Naive B cell (primary cell): Measurements from ENCODE around the gene CCDC57. TPM values are rescaled to one million over a fixed set of nuclear protein-coding genes. Genes with fewer than 3 reads are reported as not detected.
"Not testable (repeated sequence)": the region's sequence is repeated elsewhere in the genome, so short reads cannot be mapped to it uniquely, and the experiment has no call there.

Experiments used
- ATAC-seq, 2 donors: fragments of 150-1000 bp; cut with Tn5 transposase; 2 replicates each; pipeline ENCODE4 v1.10.0; 2021; ENCODE audit warnings: low read depth in 2 of 2, mild to moderate bottlenecking in 2 of 2, moderate library complexity in 2 of 2
- DNase-seq: peaks from one replicate; pipeline ENCODE4 v3.0.0; 2022
- H3K27ac Mint-ChIP-seq, 6 donors: one replicate each; pipeline ENCODE4 v1.8.0; 2020 to 2022; ENCODE audit warnings: mild to moderate bottlenecking in 6 of 6, mixed read lengths in 6 of 6, moderate library complexity in 5 of 6, inconsistent platforms in 2 of 6
- H3K27me3 Mint-ChIP-seq, 3 donors: one replicate each; pipeline ENCODE4 v1.8.0; 2021 to 2022; ENCODE audit warnings: mixed read lengths in 3 of 3, mild to moderate bottlenecking in 1 of 3
- H3K36me3 Mint-ChIP-seq, 2 donors: one replicate each; pipeline ENCODE4 v1.8.0; 2020 to 2022; ENCODE audit warnings: mixed read lengths in 2 of 2, inconsistent platforms in 1 of 2, mild to moderate bottlenecking in 1 of 2
- H3K4me1 Mint-ChIP-seq, 3 donors: one replicate each; pipeline ENCODE4 v1.8.0; 2020 to 2022; ENCODE audit warnings: mixed read lengths in 3 of 3, inconsistent platforms in 1 of 3, mild to moderate bottlenecking in 1 of 3, moderate library complexity in 1 of 3
- H3K4me3 Mint-ChIP-seq, 8 donors: one replicate each; pipeline ENCODE4 v1.8.0; 2020 to 2022; ENCODE audit warnings: mild to moderate bottlenecking in 8 of 8, mixed read lengths in 8 of 8, moderate library complexity in 8 of 8, inconsistent platforms in 2 of 8
- H3K9me3 Mint-ChIP-seq, 7 donors: one replicate each; pipeline ENCODE4 v1.8.0; 2020 to 2022; ENCODE audit warnings: mixed read lengths in 7 of 7, mild to moderate bottlenecking in 5 of 7, inconsistent platforms in 2 of 7, moderate library complexity in 1 of 7
- polyA plus RNA-seq, 6 donors: library from polyadenylated mRNA; unstranded; fragments of 300-500 nt; fragmentation: Illumina TruSeq; gene quantifications; one replicate each; pipeline ENCODE4 v1.2.3, GENCODE V29; 2021; ENCODE audit warnings: low read depth in 6 of 6

CCDC57 gene
- polyA plus RNA-seq, 6 donors from 2014 or later, result 15.9 to 31.8 (median 26.5) TPM

DNA sequence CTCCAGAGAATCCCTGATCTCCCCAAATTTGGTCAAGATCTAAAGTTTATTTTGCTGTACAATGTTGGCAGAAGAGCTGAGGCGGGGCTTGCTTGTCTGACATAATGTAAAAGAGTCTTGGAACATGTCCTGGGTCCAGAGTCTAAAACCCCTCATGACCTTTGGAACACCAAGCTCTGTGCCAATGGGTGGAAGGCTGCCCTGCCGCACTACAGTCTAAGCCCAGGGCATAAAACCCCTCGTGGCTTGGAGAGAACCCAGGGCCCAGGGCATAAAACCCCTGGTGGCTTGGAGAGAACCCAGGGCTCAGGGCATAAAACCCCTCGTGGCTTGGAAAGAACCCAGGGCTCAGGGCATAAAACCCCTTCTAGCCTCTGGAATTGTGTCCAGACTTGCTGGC is 36.7 kb downstream of the CCDC57 start:
- Mint-ChIP-seq H3K4me1 (no peaks in the 10 kb centered on the region), H3K4me3 (no peak overlapping the region), H3K36me3 (no peaks in the 10 kb centered on the region), H3K27me3 (no peaks in the 10 kb centered on the region), H3K9me3 (no peaks in the 10 kb centered on the region), H3K27ac (no peak overlapping the region)
- ATAC-seq (no peak), DNase-seq (no peak)

DNA sequence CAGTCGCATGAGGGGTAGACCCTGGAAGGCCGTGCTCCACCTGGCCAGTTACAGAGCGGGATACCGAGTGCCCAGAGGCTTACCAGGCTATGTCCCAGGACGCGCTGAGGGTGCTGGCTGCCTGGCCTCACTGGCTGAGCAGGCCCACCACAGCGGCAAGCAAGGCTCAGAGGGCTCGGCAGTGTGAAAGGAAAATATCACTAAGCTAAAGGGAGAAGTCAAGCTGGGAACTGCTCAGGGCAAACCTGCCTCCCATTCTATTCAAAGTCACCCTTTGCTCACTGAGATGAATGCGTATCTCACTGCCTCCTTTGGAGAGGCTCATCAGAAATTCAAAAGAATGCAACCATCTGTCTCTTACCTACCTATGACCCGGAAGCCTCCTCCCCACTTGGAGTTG is 37.4 kb downstream of the CCDC57 start:
- H3K9me3 Mint-ChIP-seq, result no peaks in the 10 kb centered on the region
- no peak for DNase-seq
- H3K27me3 Mint-ChIP-seq, result no peaks in the 10 kb centered on the region
- peaks cover 0 to 3% (median 0%) of the 10 kb centered on the region in 3 donors for H3K4me1 Mint-ChIP-seq
- H3K4me3 Mint-ChIP-seq, result peak overlapping the region in 1 of 8 donors; percentile 29
- no peak overlapping the region for H3K27ac Mint-ChIP-seq
- H3K36me3 Mint-ChIP-seq, result no peaks in the 10 kb centered on the region
- no peak for ATAC-seq

DNA sequence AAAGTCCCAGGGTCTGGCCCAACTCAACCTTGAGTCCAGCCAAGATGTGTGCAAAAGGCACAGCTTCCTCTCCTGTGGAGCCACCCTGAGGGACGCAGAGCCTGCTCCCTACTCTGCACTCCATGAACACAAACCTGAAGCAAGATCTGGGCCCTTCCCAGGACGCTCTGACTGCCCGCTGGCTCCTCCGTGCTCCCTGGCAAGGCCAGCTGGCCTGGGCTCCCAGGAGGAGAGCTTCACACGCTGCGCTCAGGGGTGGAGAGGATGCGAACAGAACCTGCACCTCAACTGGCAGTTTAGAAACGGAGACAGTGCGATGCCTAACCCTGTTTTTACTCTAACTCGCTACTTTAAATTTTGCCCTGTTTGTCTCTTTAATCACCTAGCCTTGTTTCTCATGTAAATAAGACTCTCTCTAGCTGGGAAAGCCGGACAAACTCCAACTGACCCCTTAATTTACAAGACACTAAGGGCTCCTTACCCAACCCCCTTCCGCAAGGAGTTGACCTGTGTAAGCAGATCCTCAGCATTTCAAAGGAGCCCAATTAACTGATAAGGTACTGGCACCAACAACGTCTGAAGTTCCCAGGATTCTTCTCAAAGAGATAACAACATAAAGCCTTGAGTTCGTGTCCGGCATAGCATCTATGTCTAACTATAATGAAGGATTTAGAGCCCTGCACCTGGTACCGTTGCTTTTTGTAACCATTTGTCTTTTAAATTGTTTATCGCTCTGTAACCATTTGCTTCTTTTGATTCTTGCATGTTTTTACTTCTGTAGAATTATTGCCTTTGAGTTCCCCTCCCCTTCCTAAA is 38.4 kb downstream of the CCDC57 start:
- not testable (repeated sequence) for H3K4me1 Mint-ChIP-seq, H3K9me3 Mint-ChIP-seq, H3K36me3 Mint-ChIP-seq, H3K27me3 Mint-ChIP-seq, H3K4me3 Mint-ChIP-seq, ATAC-seq, DNase-seq
- peak overlapping the region in 1 of 6 donors; percentile 20 for H3K27ac Mint-ChIP-seq

DNA sequence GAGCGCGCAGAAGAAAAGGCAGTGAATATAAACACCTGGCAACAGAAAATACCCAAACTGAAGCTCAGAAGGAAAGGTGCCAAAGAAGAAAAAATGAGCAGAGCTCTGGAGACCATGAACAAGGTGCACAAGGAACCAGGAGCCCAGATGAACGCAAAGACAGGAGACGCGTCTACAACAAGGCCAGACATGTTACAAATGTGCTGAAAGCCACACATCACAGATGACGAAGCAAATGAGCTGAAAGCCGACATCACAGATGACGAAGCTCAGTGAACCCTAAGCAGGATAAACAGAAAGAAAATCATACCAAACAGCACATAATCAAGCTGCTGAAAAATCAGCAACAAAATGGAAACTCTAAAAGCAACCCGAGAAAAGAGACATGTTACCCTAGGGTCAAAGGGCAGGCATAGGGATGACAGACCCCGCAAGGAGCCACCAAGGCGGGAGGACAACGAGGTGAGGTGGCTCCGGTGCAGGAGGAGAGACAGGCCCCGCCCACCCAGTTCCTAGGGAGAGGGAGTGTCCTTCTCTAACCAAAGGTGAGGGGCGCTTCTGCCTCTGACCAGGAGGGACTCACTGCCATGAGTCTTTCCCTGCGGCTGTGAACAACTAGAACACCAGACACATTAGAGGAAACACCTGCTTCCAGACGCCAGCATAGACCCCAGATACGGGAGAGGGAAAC is 39.1 kb downstream of the CCDC57 start:
- H3K4me1 Mint-ChIP-seq, result peaks cover 0 to 3% (median 0%) of the 10 kb centered on the region in 3 donors
- no peaks in the 10 kb centered on the region for H3K27me3 Mint-ChIP-seq
- no peak for ATAC-seq
- no peak for DNase-seq
- H3K27ac Mint-ChIP-seq, result peak overlapping the region in 1 of 6 donors; percentile 78
- no peaks in the 10 kb centered on the region for H3K36me3 Mint-ChIP-seq
- H3K9me3 Mint-ChIP-seq, result no peaks in the 10 kb centered on the region
- H3K4me3 Mint-ChIP-seq, result no peak overlapping the region

DNA sequence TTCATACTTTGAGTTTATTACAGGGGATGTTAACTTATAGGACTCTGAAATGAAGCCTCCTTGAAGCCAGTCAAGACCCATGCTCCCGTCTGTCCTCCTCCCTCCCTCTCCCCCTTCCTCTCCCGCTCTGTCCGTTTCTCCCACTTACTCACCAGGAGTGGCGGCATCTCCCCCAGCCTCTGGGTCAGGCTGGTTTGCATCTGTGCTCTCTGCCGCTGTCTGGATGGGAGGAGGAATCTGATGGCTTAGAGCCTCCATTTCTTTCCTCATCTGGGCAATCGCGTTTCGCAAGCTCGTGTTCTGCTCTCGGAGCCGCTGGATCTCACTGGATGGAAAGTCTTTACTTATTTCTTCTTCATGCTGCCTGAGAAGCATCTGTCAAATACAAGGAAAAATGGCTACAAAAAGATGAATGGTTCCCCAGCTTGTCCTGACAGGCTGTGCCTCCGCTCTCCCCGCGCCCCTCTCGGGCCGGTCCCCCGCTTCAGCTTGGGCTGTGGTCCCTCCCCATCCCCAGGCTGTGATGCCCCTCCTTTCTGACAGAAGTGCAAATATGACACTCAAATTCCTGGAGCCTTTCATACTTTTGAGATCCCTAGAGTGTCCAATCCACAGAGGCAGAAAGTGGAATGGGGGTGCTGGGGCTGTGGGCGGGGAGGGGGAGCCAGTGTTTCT is 40.0 kb downstream of the CCDC57 start:
- Mint-ChIP-seq H3K9me3 (no peaks in the 10 kb centered on the region), H3K27me3 (no peaks in the 10 kb centered on the region), H3K4me1 (peaks cover 0 to 3% (median 0%) of the 10 kb centered on the region in 3 donors), H3K36me3 (no peaks in the 10 kb centered on the region), H3K27ac (no peak overlapping the region), H3K4me3 (peak overlapping the region in 1 of 8 donors; percentile 41)
- no peak for ATAC-seq
- DNase-seq, result no peak

DNA sequence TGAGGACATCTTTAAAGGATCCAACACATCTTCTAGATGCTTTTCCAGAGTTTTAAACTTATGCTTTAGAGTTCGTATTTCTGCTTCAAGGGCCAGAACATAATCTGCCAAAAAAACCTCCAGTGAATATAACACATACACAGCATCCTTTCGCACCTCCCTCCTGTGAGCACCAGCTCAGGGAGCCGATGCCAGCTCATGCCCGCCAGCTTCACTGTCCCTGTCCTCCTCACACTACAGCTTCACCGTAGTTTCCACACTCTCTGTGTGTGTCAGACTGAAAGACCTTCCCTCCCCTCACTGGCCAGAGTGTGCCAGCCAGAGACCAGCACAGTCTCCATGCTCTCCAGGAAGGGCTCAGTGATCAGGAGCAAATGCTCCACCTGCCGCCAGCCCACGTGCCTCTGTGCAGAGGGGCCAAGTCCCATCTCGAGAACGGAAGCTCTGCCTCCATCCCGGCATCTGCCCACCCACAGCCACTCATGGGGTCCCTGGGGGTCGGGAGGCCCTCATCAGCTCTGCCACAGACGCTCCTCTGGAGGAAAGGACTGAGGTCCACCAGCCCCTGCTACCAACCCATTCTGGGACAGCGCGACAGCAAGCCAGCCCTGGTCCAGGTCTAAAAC is 40.8 kb downstream of the CCDC57 start:
- H3K9me3 Mint-ChIP-seq, result no peaks in the 10 kb centered on the region
- no peak overlapping the region for H3K4me3 Mint-ChIP-seq
- H3K27ac Mint-ChIP-seq, result no peak overlapping the region
- H3K4me1 Mint-ChIP-seq, result peaks cover 0 to 4% (median 0%) of the 10 kb centered on the region in 3 donors
- no peak for DNase-seq
- no peak for ATAC-seq
- H3K27me3 Mint-ChIP-seq, result no peaks in the 10 kb centered on the region
- H3K36me3 Mint-ChIP-seq, result no peaks in the 10 kb centered on the region

DNA sequence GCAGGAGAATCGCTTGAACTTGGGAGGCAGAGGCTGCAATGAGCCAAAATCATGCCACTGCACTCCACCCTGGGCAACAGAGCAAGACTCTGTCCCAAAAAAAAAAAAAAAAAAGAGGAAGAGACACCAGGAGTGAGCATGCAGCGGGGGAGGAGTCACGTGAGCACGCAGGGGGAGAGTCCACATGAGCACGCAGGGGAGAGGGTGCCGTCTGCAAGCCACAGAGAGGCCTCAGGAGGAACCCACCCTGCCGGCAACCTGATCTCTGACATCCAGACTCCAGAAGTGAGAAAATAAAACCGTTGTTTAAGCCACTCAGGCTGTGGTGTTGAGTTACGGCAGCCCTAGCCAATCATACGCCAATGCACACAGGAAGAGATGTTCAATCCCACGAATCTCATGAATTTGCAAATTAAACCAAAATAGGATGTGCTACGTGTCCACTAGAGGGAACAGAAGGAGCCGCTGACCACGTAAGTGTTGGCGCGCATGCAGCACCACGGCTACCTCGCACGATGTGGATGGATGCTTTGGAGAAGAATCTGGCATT is 42.2 kb downstream of the CCDC57 start:
- H3K4me1 Mint-ChIP-seq, result peaks cover 0 to 6% (median 0%) of the 10 kb centered on the region in 3 donors
- H3K27ac Mint-ChIP-seq, result no peak overlapping the region
- no peaks in the 10 kb centered on the region for H3K36me3 Mint-ChIP-seq
- H3K27me3 Mint-ChIP-seq, result no peaks in the 10 kb centered on the region
- no peak for DNase-seq
- H3K4me3 Mint-ChIP-seq, result no peak overlapping the region
- no peak for ATAC-seq
- no peaks in the 10 kb centered on the region for H3K9me3 Mint-ChIP-seq

DNA sequence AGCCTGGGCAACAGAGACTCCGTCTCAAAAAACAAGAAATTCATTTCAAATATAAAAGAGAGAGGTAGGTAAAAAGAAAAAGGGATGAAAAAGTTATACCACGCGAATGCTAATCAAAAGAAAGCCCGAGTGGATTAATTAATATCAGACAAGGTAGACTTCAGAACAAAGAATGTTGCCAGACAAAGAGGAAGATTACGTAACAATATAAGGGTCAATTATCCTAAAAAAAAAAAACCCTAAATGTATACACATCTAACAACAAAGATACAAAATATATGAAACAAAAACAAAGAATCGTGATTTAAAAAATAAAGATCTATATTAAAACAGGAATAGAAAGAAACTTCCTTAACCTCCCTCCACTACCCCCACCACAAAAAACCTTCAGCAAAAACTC is 44.1 kb downstream of the CCDC57 start:
- Mint-ChIP-seq H3K27ac (no peak overlapping the region), H3K36me3 (no peaks in the 10 kb centered on the region), H3K27me3 (no peaks in the 10 kb centered on the region), H3K4me3 (no peak overlapping the region), H3K9me3 (no peaks in the 10 kb centered on the region), H3K4me1 (peaks cover 0 to 6% (median 0%) of the 10 kb centered on the region in 3 donors)
- no peak for DNase-seq
- no peak for ATAC-seq

DNA sequence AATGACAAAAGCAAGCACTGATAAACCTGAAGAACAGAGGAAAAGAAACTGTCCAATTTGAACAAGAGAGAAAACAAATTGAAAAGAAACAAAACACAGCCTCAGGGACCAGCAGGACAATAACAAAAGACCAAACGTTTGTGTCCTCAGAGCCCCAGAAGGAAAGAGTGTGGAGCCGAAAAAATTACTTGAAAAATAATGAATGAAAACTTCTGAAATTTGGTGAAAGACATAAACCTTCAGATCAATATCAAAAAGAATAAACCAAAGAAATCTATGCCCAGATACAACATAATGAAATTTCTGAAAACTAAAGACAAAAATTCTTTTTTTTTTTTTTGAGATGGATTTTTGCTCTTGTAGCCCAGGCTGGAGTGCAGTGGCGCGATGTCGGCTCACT is 45.6 kb downstream of the CCDC57 start:
- no peak for DNase-seq
- no peak overlapping the region for H3K4me3 Mint-ChIP-seq
- peak overlapping the region in 2 of 6 donors; percentile 30 to 89 for H3K27ac Mint-ChIP-seq
- no peak for ATAC-seq
- peaks cover 0 to 6% (median 0%) of the 10 kb centered on the region in 3 donors for H3K4me1 Mint-ChIP-seq
- H3K36me3 Mint-ChIP-seq, result no peaks in the 10 kb centered on the region
- no peaks in the 10 kb centered on the region for H3K9me3 Mint-ChIP-seq
- no peaks in the 10 kb centered on the region for H3K27me3 Mint-ChIP-seq

- Mint-ChIP-seq H3K4me1 (peaks cover 0 to 3% (median 0%) of the 10 kb centered on the region in 3 donors), H3K27me3 (no peaks in the 10 kb centered on the region), H3K36me3 (peaks cover 0 to 7% of the 10 kb centered on the region in 2 donors), H3K27ac (peak overlapping the region in 1 of 6 donors; percentile 57), H3K9me3 (no peaks in the 10 kb centered on the region), H3K4me3 (no peak overlapping the region)
- no peak for ATAC-seq
- DNase-seq, result no peak
Measured at GRCh38 chr17:82164853-82165252, 47.8 kb downstream of the CCDC57 start.

- H3K4me1 Mint-ChIP-seq, result no peaks in the 10 kb centered on the region
- DNase-seq (no peak), ATAC-seq (no peak)
- H3K9me3 Mint-ChIP-seq, result no peaks in the 10 kb centered on the region
- H3K4me3 Mint-ChIP-seq, result no peak overlapping the region
- H3K27me3 Mint-ChIP-seq, result no peaks in the 10 kb centered on the region
- no peak overlapping the region for H3K27ac Mint-ChIP-seq
- H3K36me3 Mint-ChIP-seq, result peaks cover 0 to 9% of the 10 kb centered on the region in 2 donors
Measured at GRCh38 chr17:82161216-82161615, 51.4 kb downstream of the CCDC57 start.

GRCh38 chr17:82160075-82160474 is 52.6 kb downstream of the CCDC57 start:
- no peaks in the 10 kb centered on the region for H3K27me3 Mint-ChIP-seq
- ATAC-seq (no peak), DNase-seq (no peak)
- H3K4me1 Mint-ChIP-seq, result no peaks in the 10 kb centered on the region
- H3K4me3 Mint-ChIP-seq, result no peak overlapping the region
- H3K9me3 Mint-ChIP-seq, result no peaks in the 10 kb centered on the region
- peaks cover 0 to 9% of the 10 kb centered on the region in 2 donors for H3K36me3 Mint-ChIP-seq
- H3K27ac Mint-ChIP-seq, result peak overlapping the region in 1 of 6 donors; percentile 69

DNA sequence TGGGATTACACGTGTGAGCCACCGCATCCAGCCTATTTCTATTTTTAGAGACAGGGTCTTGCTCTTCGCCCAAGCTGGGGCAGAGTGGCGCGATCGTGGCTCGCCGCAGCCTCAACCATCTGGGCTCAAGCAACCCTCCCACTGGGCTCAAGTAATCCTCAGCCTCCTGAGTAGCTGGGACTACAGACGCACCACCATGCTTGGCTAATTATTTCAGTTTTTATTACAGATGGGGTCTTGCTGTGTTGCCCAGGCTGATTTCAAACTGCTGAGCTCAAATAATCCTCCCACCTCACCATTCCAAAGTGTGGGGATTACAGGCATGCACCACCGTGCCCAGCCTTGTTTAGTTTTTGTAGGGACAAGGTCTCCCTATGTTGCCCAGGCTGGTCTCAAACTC is 53.8 kb downstream of the CCDC57 start:
- Mint-ChIP-seq H3K9me3 (no peaks in the 10 kb centered on the region), H3K4me1 (peaks cover 0 to 2% (median 1%) of the 10 kb centered on the region in 3 donors), H3K27me3 (no peaks in the 10 kb centered on the region), H3K4me3 (no peak overlapping the region), H3K36me3 (peaks cover 0 to 9% of the 10 kb centered on the region in 2 donors), H3K27ac (no peak overlapping the region)
- ATAC-seq (no peak), DNase-seq (no peak)
